Suprapubic skin (tissue), 4 donors: ENCODE data around the gene ARID5A. TPM values are rescaled to one million over a fixed set of nuclear protein-coding genes. Genes with fewer than 3 reads are reported as not detected.
A peak's percentile ranks its signal among the peaks of the same experiment; 100 is the strongest.

ENCODE experiments used
- DNase-seq, 2 donors: peaks; one replicate each; pipeline ENCODE4 v3.0.0-alpha.2; 2019; ENCODE audit warnings: low spot score in 2 of 2
- H3K27ac ChIP-seq: fragments of 200-600 bp; sonication (generic); one replicate; pipeline ENCODE4 v1.5.1; 2019
- H3K27me3 ChIP-seq: fragments of 200-600 bp; sonication (generic); one replicate; pipeline ENCODE4 v1.5.1; 2019
- H3K36me3 ChIP-seq: fragments of 200-600 bp; sonication (generic); one replicate; pipeline ENCODE4 v1.5.1; 2019
- H3K4me1 ChIP-seq: fragments of 200-600 bp; sonication (generic); one replicate; pipeline ENCODE4 v1.5.1; 2019
- H3K4me3 ChIP-seq: fragments of 200-600 bp; sonication (generic); one replicate; pipeline ENCODE4 v1.5.1; 2019; ENCODE audit warnings: mild to moderate bottlenecking
- H3K9me3 ChIP-seq: fragments of 200-600 bp; sonication (generic); one replicate; pipeline ENCODE4 v1.5.1; 2019
- CTCF ChIP-seq, 2 donors: fragments of 200-600 bp in 1 of 2; fragments of 450-650 bp in 1 of 2; sonication (generic) in 1 of 2; IDR thresholded peaks; one replicate each; pipeline ENCODE4 v1.5.1; 2016 to 2019; ENCODE audit warnings: antibody characterized with exemption in 2 of 2, mild to moderate bottlenecking in 1 of 2, moderate library complexity in 1 of 2
- EP300 ChIP-seq: sonication (generic); formaldehyde crosslinking; IDR thresholded peaks from one replicate; pipeline ENCODE4 v1.6.1; 2017; ENCODE audit warnings: antibody characterized with exemption
- POLR2A ChIP-seq, 2 donors: fragments of 450-650 bp; IDR thresholded peaks; one replicate each; pipeline ENCODE4 v1.6.1; 2017; ENCODE audit warnings: antibody characterized with exemption in 2 of 2, mild to moderate bottlenecking in 2 of 2, moderate library complexity in 2 of 2
- POLR2AphosphoS5 ChIP-seq, 3 donors: sonication (generic); formaldehyde crosslinking; IDR thresholded peaks; one replicate each; pipeline ENCODE4 v1.6.1; 2017; ENCODE audit warnings: antibody characterized with exemption in 3 of 3
- WGBS: methylation state at CpG from one replicate; pipeline ENCODE4 v1.1.5; 2018; 5-methylcytosine and 5-hydroxymethylcytosine counted together
- total RNA-seq, 4 donors: library from RNA; depleted of rRNA; stranded (reverse); fragments of >200 nt; gene quantifications; one replicate each; pipeline ENCODE4 v1.1.0, GENCODE V29; 2016

Gene ARID5A
- total RNA-seq, 4 donors from 2014 or later = 11.4 to 22.4 (median 15.0) TPM

- Histone ChIP-seq H3K4me3 (peak overlapping the region; percentile 37), H3K27me3 (no peaks in the 10 kb centered on the region), H3K9me3 (no peaks in the 10 kb centered on the region), H3K4me1 (peaks cover 79% of the 10 kb centered on the region), H3K27ac (peak overlapping the region; percentile 82), H3K36me3 (no peaks in the 10 kb centered on the region)
- 6% methylated on average over 22 of the region's 23 CpGs for WGBS
- peak; percentile 98 for DNase-seq
- TF ChIP-seq CTCF (IDR thresholded peaks at IDR 0.05) (no peak), EP300 (peak; percentile 37), POLR2AphosphoS5 (IDR thresholded peaks at IDR 0.05) (peak in 2 of 3 donors; percentile 57 to 62), POLR2A (IDR thresholded peaks at IDR 0.05) (no peak)
Measured at GRCh38 chr2:96531872-96532505, 4.6 kb upstream of the ARID5A start.

DNA sequence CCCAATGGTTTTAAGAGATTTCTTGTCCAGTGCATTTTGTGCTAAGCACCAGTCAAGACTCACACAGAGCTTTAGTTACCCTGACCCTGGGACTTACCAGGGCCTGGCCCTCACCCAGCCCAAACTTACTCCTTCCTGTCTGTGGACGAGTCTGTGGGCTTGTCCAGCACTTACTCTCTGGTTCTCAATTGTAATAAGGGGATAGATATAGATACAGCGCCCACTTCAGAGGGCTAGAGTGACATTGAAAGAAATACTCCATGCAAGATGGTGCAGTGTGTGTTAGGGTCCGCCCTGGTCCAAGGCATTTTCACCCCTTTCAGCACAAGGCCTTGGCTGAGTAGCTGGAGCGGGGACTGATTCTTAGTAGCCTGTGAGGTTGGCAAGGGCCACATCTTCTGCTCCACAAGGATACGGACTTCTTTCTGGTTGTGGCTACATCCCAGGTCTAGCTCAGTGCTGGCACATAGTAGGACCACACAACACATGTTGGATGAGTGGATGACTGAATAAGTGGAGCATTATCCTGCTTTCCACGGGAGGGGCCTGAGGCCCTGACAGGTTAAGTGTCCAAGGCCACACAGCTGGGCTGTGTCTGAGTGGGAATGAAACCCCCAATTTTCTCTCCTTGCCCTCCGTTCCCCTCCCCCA is 3.8 kb upstream of the ARID5A start:
- Histone ChIP-seq H3K4me3 (no peak overlapping the region), H3K36me3 (no peaks in the 10 kb centered on the region), H3K4me1 (peaks cover 77% of the 10 kb centered on the region), H3K27me3 (no peaks in the 10 kb centered on the region), H3K27ac (peak overlapping the region; percentile 81), H3K9me3 (no peaks in the 10 kb centered on the region)
- 67% methylated on average over 7 of the region's 7 CpGs for WGBS
- DNase-seq = no peak
- TF ChIP-seq EP300 (no peak), POLR2AphosphoS5 (IDR thresholded peaks at IDR 0.05) (no peak), CTCF (IDR thresholded peaks at IDR 0.05) (no peak), POLR2A (IDR thresholded peaks at IDR 0.05) (no peak)

DNA sequence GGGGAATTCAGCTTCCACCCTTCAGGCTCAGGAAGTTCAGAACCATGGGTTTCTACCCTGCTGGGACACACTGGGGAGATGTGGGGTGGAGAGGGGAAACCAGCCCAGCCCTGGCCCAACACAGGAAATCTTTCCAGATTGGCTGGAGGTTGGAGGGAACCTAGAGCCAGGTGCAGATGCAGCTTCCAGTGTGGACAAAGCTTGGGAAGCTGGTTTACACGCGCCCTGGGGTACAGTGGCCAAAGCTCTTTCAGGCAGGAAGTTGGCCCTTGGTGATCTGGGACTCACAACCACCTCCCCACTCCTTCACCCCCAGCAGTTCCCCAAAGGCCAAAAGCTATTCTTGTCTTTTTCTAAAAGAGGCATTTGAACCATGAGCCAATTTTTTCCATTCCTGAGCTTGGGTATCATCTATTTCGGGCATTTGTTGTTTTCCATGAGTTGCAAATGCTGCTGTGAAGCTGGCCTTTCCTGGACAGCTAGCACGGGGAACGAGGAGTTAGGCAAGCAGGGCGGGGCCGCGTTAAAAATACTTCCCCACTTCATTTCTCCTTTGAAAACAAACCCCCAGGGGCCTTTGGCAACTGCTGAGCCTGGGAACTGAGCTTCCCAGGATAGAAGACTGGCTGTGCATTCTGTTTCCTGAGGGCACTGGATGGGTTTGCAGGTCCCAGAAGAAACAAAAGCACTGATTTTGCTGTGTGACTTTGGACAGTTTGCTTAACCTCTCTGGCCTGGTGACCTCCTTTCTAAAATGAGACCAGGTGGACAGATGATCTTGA is 3.1 kb upstream of the ARID5A start:
- peak overlapping the region; percentile 81 for H3K27ac ChIP-seq
- no peaks in the 10 kb centered on the region for H3K36me3 ChIP-seq
- peak; percentile 93 to 96 for DNase-seq
- H3K27me3 ChIP-seq = no peaks in the 10 kb centered on the region
- TF ChIP-seq POLR2AphosphoS5 (IDR thresholded peaks at IDR 0.05) (peak; percentile 60 to 90 (median 75)), CTCF (IDR thresholded peaks at IDR 0.05) (no peak), EP300 (peak; percentile 46), POLR2A (IDR thresholded peaks at IDR 0.05) (no peak)
- H3K4me1 ChIP-seq = peaks cover 76% of the 10 kb centered on the region
- H3K9me3 ChIP-seq = no peaks in the 10 kb centered on the region
- WGBS = 11% methylated on average over 6 of the region's 8 CpGs
- H3K4me3 ChIP-seq = no peak overlapping the region

DNA sequence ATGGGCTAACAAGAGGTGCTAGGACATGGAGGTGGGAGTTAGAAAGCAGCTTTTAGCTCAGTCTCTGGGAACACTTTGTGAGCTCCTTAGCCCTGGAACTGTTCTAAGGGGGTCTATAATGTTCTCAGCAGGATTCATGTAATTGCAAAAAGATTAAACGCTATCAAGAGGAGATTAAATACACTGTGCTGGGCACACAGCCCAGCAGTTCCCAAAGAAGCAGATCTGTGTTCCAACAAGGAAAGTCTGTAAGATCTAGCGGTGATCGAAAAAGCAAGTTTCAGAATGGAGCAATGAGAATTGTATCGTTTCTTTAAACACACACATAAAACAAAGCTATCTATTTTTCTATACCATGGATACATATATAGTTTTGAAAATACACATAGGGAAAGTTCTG is 2.4 kb upstream of the ARID5A start:
- Histone ChIP-seq H3K27ac (peak overlapping the region; percentile 81), H3K4me1 (peaks cover 77% of the 10 kb centered on the region), H3K9me3 (no peaks in the 10 kb centered on the region), H3K36me3 (no peaks in the 10 kb centered on the region), H3K27me3 (no peaks in the 10 kb centered on the region), H3K4me3 (no peak overlapping the region)
- 28% methylated on average over 4 of the region's 4 CpGs for WGBS
- DNase-seq = no peak
- TF ChIP-seq EP300 = no peak

DNA sequence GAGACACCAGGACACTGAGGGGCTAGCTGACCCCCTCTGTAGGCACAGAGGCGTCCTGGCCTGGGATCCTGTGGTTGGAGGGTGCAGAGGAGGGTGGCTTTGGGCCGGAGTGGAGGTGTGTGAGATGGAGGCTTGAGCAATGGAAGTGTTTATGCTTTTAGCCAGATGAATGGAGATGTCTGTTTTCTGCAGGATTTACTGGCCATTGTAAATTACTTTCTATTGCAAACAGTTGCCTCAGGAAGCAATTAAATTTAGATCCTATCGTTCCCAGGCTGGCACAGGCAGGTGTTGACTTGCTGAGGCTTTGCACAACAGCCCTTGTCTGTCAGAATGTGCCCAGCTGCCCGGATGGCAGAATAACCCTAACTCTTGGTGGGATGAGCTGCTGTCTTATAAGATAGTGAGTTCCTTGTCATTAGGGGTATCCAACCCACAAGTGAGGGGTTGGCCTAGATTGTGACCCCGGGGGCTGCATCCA is 1.8 kb upstream of the ARID5A start:
- peak in 1 of 2 donors; percentile 59 for DNase-seq
- H3K4me3 ChIP-seq = no peak overlapping the region
- peak overlapping the region; percentile 81 for H3K27ac ChIP-seq
- H3K36me3 ChIP-seq = no peaks in the 10 kb centered on the region
- H3K4me1 ChIP-seq = peaks cover 80% of the 10 kb centered on the region
- no peak for TF ChIP-seq POLR2AphosphoS5 (IDR thresholded peaks at IDR 0.05)
- TF ChIP-seq POLR2A (IDR thresholded peaks at IDR 0.05) = no peak
- no peak for TF ChIP-seq CTCF (IDR thresholded peaks at IDR 0.05)
- no peak for TF ChIP-seq EP300
- WGBS = 31% methylated on average over 5 of the region's 5 CpGs
- H3K9me3 ChIP-seq = no peaks in the 10 kb centered on the region
- no peaks in the 10 kb centered on the region for H3K27me3 ChIP-seq
